ENCODE results near the gene CPT1A. TPM values are rescaled to one million over a fixed set of nuclear protein-coding genes. Genes with fewer than 3 reads are reported as not detected.

CPT1A gene
- total and polyA plus RNA-seq, 4 donors, result 22.9 to 32.7 (median 30.2) TPM

- H3K27ac ChIP-seq (ENCODE audit: low read depth, low read length), result no peak overlapping the region
- peaks cover 42% of the 10 kb centered on the region for H3K4me1 ChIP-seq (ENCODE audit: control insufficient read depth, insufficient read depth, low read length)
Measured at GRCh38 chr11:68835749-68836148, 6.0 kb downstream of the CPT1A start.

GRCh38 chr11:68835328-68835727 lies 6.4 kb downstream of the CPT1A start:
- no peak for DNase-seq (ENCODE audit: low read depth in 4 of 6, low spot score in 6 of 6)
- no peak overlapping the region for H3K27ac ChIP-seq (ENCODE audit: low read depth, low read length)
- no peaks in the 10 kb centered on the region for H3K36me3 ChIP-seq (ENCODE audit: control insufficient read depth, insufficient read depth, low read length)
- WGBS (ENCODE audit: insufficient coverage), result 95% methylated on average over 4 of the region's 5 CpGs
- no peak overlapping the region for H3K4me3 ChIP-seq (ENCODE audit: low read depth, low read length)
- H3K4me1 ChIP-seq (ENCODE audit: control insufficient read depth, insufficient read depth, low read length), result peaks cover 38% of the 10 kb centered on the region
- H3K9me3 ChIP-seq (ENCODE audit: control insufficient read depth, insufficient read depth, low read length), result no peaks in the 10 kb centered on the region
- no peaks in the 10 kb centered on the region for H3K27me3 ChIP-seq (ENCODE audit: control insufficient read depth, insufficient read depth, low read length)

More at GRCh38 chr11:68835749-68836148, 6.0 kb downstream of the CPT1A start:
- WGBS (ENCODE audit: insufficient coverage), result 81% methylated on average over 3 of the region's 4 CpGs
- no peak overlapping the region for H3K4me3 ChIP-seq (ENCODE audit: low read depth, low read length)
- H3K27me3 ChIP-seq (ENCODE audit: control insufficient read depth, insufficient read depth, low read length), result no peaks in the 10 kb centered on the region
- no peaks in the 10 kb centered on the region for H3K9me3 ChIP-seq (ENCODE audit: control insufficient read depth, insufficient read depth, low read length)
- no peaks in the 10 kb centered on the region for H3K36me3 ChIP-seq (ENCODE audit: control insufficient read depth, insufficient read depth, low read length)
- DNase-seq (ENCODE audit: low read depth in 4 of 6, low spot score in 6 of 6), result no peak

DNA sequence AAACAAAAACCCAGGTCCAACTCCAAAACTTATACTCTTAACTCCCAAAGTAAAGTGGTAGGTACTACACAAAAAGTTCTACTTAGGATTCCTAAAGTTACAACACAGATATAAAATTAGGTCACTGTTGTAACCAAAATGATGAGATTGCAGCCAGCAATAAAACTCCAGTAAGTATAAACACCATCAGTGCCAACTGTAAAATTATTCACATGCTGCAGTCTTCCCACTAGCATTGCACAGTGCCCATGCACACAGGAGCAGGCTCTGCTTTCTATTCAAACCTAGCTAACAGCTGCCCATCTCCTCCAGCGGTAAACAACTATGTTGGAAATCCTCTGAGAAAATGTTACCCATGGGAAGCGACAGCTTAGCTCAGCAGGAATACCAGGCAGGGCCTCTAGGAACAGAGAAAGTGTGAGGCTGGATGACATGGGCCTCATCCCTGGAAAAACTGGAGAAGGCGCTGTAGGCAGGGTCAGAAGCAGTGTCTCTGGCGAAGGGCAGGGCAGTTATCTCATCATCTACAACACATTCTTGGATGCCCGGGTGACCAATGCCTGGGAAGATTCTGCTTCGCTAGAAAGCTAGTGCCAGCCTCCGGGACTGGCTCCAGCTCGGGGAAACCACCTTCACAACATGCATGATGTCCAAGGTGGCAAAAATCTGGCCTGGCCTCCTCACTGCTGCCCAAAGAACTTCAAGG lies 9.1 kb downstream of the CPT1A start:
- H3K4me1 ChIP-seq (ENCODE audit: control insufficient read depth, insufficient read depth, low read length), result peaks cover 33% of the 10 kb centered on the region
- no peak overlapping the region for H3K4me3 ChIP-seq (ENCODE audit: low read depth, low read length)
- 56% methylated on average over 6 of the region's 8 CpGs for WGBS (ENCODE audit: insufficient coverage)
- peaks cover 12% of the 10 kb centered on the region for H3K36me3 ChIP-seq (ENCODE audit: control insufficient read depth, insufficient read depth, low read length)
- H3K9me3 ChIP-seq (ENCODE audit: control insufficient read depth, insufficient read depth, low read length), result no peaks in the 10 kb centered on the region
- peak in 1 of 6 donors; percentile 46 for DNase-seq (ENCODE audit: low read depth in 4 of 6, low spot score in 6 of 6)
- H3K27me3 ChIP-seq (ENCODE audit: control insufficient read depth, insufficient read depth, low read length), result no peaks in the 10 kb centered on the region
- H3K27ac ChIP-seq (ENCODE audit: low read depth, low read length), result no peak overlapping the region

DNA sequence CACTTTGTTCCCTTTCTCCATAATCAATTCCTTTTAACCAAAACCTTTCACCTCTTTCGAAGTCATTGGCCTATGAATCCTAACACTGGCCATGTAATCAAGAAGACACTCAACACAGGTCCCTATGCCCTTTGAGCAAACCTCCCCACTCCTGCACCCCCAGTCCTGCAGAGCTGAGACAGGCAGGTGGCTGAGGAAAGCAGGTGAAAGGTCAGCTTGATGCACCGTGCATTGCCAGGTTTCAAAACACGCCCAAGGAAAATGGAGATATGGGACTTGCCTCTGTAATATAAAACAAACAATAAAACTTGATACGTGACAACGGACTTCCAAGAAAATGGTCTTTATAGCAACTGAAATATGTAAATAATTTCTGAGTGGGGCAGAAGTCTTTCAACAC lies 10.6 kb downstream of the CPT1A start:
- no peak for DNase-seq (ENCODE audit: low read depth in 4 of 6, low spot score in 6 of 6)
- Histone ChIP-seq H3K36me3 (ENCODE audit: control insufficient read depth, insufficient read depth, low read length) (peaks cover 12% of the 10 kb centered on the region), H3K27ac (ENCODE audit: low read depth, low read length) (no peak overlapping the region), H3K4me1 (ENCODE audit: control insufficient read depth, insufficient read depth, low read length) (peaks cover 28% of the 10 kb centered on the region), H3K27me3 (ENCODE audit: control insufficient read depth, insufficient read depth, low read length) (no peaks in the 10 kb centered on the region), H3K4me3 (ENCODE audit: low read depth, low read length) (no peak overlapping the region), H3K9me3 (ENCODE audit: control insufficient read depth, insufficient read depth, low read length) (no peaks in the 10 kb centered on the region)
- WGBS (ENCODE audit: insufficient coverage), result 100% methylated on average over 1 of the region's 5 CpGs

- Histone ChIP-seq H3K4me3 (ENCODE audit: low read depth, low read length) (no peak overlapping the region), H3K9me3 (ENCODE audit: control insufficient read depth, insufficient read depth, low read length) (no peaks in the 10 kb centered on the region), H3K4me1 (ENCODE audit: control insufficient read depth, insufficient read depth, low read length) (peaks cover 28% of the 10 kb centered on the region), H3K36me3 (ENCODE audit: control insufficient read depth, insufficient read depth, low read length) (peaks cover 12% of the 10 kb centered on the region), H3K27me3 (ENCODE audit: control insufficient read depth, insufficient read depth, low read length) (no peaks in the 10 kb centered on the region), H3K27ac (ENCODE audit: low read depth, low read length) (no peak overlapping the region)
- DNase-seq (ENCODE audit: low read depth in 4 of 6, low spot score in 6 of 6), result no peak
- 83% methylated on average over 12 of the region's 15 CpGs for WGBS (ENCODE audit: insufficient coverage)
Measured at GRCh38 chr11:68829581-68829980, 12.1 kb downstream of the CPT1A start.

DNA sequence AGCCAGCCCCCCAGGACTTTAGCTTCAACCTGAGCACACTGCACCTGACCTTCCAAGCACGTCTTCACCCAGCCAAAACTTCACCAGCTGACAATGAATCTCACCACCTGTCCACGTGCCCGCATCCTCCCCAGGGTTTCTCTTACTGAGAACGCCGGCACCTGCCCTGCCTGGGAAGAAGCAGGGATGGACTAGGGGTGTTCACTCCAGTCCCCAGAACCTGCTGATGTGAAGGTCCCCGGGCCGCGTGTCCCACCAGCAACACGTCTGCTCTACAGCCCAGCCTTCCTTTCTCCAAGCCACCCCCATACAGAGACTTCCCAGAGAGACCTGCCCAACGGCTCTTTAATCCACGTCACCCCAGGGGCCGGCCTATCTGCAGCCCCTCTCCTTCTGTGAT lies 12.8 kb downstream of the CPT1A start:
- Histone ChIP-seq H3K36me3 (ENCODE audit: control insufficient read depth, insufficient read depth, low read length) (peaks cover 12% of the 10 kb centered on the region), H3K4me1 (ENCODE audit: control insufficient read depth, insufficient read depth, low read length) (peaks cover 28% of the 10 kb centered on the region), H3K4me3 (ENCODE audit: low read depth, low read length) (no peak overlapping the region), H3K9me3 (ENCODE audit: control insufficient read depth, insufficient read depth, low read length) (no peaks in the 10 kb centered on the region), H3K27me3 (ENCODE audit: control insufficient read depth, insufficient read depth, low read length) (no peaks in the 10 kb centered on the region), H3K27ac (ENCODE audit: low read depth, low read length) (no peak overlapping the region)
- no peak for DNase-seq (ENCODE audit: low read depth in 4 of 6, low spot score in 6 of 6)
- 84% methylated on average over 10 of the region's 12 CpGs for WGBS (ENCODE audit: insufficient coverage)

DNA sequence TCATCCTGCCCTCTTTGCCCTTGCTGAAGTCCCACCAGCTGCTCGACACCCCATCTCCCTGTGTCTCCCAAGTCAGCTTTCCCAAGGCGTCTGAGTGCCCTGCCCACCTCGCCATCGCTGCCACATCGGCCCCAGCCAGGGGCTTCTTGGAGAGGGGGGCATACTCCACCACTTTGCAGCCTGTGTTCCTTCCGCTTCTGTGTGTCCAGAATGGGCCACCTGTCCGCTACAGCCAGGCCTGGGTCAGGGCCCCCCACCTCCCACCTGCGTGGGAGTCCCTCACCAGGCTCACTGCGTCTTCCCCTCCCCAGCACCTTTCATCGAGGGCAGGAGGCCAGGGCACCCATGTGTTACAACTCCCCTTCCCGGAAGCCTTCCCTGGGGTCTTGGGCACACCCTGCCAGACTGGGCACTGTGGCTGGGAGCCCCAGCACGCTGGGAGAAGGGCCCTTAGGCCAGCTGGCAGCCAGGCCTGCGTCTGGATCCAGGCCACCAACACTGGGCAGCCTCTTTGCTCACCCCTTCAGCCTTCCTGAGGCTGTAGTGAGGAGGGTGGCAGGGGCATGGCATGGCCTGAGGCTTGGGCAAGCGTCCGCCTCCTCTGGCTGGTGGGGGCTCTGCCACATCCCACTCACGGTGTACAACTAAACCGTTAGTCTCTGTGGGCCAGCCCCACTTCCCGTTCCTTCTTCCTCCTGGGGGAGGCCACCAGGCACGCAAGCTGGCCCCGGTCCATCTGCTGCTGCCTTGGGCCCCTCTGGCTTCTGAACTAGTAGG lies 13.4 kb downstream of the CPT1A start:
- peak in 1 of 6 donors; percentile 60 for DNase-seq (ENCODE audit: low read depth in 4 of 6, low spot score in 6 of 6)
- no peaks in the 10 kb centered on the region for H3K9me3 ChIP-seq (ENCODE audit: control insufficient read depth, insufficient read depth, low read length)
- no peak overlapping the region for H3K4me3 ChIP-seq (ENCODE audit: low read depth, low read length)
- 67% methylated on average over 20 of the region's 20 CpGs for WGBS (ENCODE audit: insufficient coverage)
- H3K36me3 ChIP-seq (ENCODE audit: control insufficient read depth, insufficient read depth, low read length), result peaks cover 12% of the 10 kb centered on the region
- H3K4me1 ChIP-seq (ENCODE audit: control insufficient read depth, insufficient read depth, low read length), result peaks cover 28% of the 10 kb centered on the region
- no peaks in the 10 kb centered on the region for H3K27me3 ChIP-seq (ENCODE audit: control insufficient read depth, insufficient read depth, low read length)
- H3K27ac ChIP-seq (ENCODE audit: low read depth, low read length), result no peak overlapping the region

- 72% methylated on average over 8 of the region's 8 CpGs for WGBS (ENCODE audit: insufficient coverage)
- Histone ChIP-seq H3K9me3 (ENCODE audit: control insufficient read depth, insufficient read depth, low read length) (no peaks in the 10 kb centered on the region), H3K4me1 (ENCODE audit: control insufficient read depth, insufficient read depth, low read length) (peaks cover 24% of the 10 kb centered on the region), H3K4me3 (ENCODE audit: low read depth, low read length) (no peak overlapping the region), H3K27ac (ENCODE audit: low read depth, low read length) (no peak overlapping the region), H3K36me3 (ENCODE audit: control insufficient read depth, insufficient read depth, low read length) (peaks cover 12% of the 10 kb centered on the region), H3K27me3 (ENCODE audit: control insufficient read depth, insufficient read depth, low read length) (no peaks in the 10 kb centered on the region)
- no peak for DNase-seq (ENCODE audit: low read depth in 4 of 6, low spot score in 6 of 6)
Measured at GRCh38 chr11:68827733-68828132, 14.0 kb downstream of the CPT1A start.

- WGBS (ENCODE audit: insufficient coverage), result 99% methylated on average over 7 of the region's 9 CpGs
- no peaks in the 10 kb centered on the region for H3K9me3 ChIP-seq (ENCODE audit: control insufficient read depth, insufficient read depth, low read length)
- H3K4me1 ChIP-seq (ENCODE audit: control insufficient read depth, insufficient read depth, low read length), result peaks cover 22% of the 10 kb centered on the region
- H3K27me3 ChIP-seq (ENCODE audit: control insufficient read depth, insufficient read depth, low read length), result no peaks in the 10 kb centered on the region
- peaks cover 12% of the 10 kb centered on the region for H3K36me3 ChIP-seq (ENCODE audit: control insufficient read depth, insufficient read depth, low read length)
- no peak overlapping the region for H3K4me3 ChIP-seq (ENCODE audit: low read depth, low read length)
- DNase-seq (ENCODE audit: low read depth in 4 of 6, low spot score in 6 of 6), result no peak
- no peak overlapping the region for H3K27ac ChIP-seq (ENCODE audit: low read depth, low read length)
Measured at GRCh38 chr11:68826726-68827125, 15.0 kb downstream of the CPT1A start.

DNA sequence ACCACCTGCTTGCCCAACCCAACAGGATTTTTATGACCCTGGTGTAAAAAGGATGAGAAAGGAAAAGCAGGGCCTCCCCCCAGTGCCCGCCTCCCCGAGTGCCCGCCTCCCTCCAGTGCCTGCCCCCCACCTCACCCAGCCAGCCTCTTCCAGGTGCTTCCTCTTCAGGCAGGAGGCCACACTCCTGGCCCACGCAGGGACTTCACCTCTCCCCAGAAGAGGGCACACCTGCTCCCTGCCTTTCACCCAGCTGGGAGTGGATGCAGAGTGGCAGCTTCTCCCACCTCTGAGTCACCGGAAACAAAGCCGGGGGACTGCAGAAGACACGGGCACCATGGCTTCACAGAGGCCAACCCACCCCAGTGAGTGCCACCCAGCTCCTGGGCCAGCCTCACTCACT lies 16.1 kb downstream of the CPT1A start:
- H3K4me3 ChIP-seq (ENCODE audit: low read depth, low read length), result no peak overlapping the region
- 66% methylated on average over 4 of the region's 7 CpGs for WGBS (ENCODE audit: insufficient coverage)
- no peak for DNase-seq (ENCODE audit: low read depth in 4 of 6, low spot score in 6 of 6)
- H3K27me3 ChIP-seq (ENCODE audit: control insufficient read depth, insufficient read depth, low read length), result no peaks in the 10 kb centered on the region
- no peaks in the 10 kb centered on the region for H3K9me3 ChIP-seq (ENCODE audit: control insufficient read depth, insufficient read depth, low read length)
- peaks cover 22% of the 10 kb centered on the region for H3K4me1 ChIP-seq (ENCODE audit: control insufficient read depth, insufficient read depth, low read length)
- H3K36me3 ChIP-seq (ENCODE audit: control insufficient read depth, insufficient read depth, low read length), result peaks cover 12% of the 10 kb centered on the region
- no peak overlapping the region for H3K27ac ChIP-seq (ENCODE audit: low read depth, low read length)

Measured in spinal cord (tissue), 10 donors.